Suprapubic skin (tissue), 4 donors: ENCODE data around the gene ETFA. TPM values are rescaled to one million over a fixed set of nuclear protein-coding genes. Genes with fewer than 3 reads are reported as not detected.

ENCODE experiments used
- DNase-seq, 2 donors: peaks; one replicate each; pipeline ENCODE4 v3.0.0-alpha.2; 2019; ENCODE audit warnings: low spot score in 2 of 2
- H3K27ac ChIP-seq: fragments of 200-600 bp; sonication (generic); one replicate; pipeline ENCODE4 v1.5.1; 2019
- H3K27me3 ChIP-seq: fragments of 200-600 bp; sonication (generic); one replicate; pipeline ENCODE4 v1.5.1; 2019
- H3K36me3 ChIP-seq: fragments of 200-600 bp; sonication (generic); one replicate; pipeline ENCODE4 v1.5.1; 2019
- H3K4me1 ChIP-seq: fragments of 200-600 bp; sonication (generic); one replicate; pipeline ENCODE4 v1.5.1; 2019
- H3K4me3 ChIP-seq: fragments of 200-600 bp; sonication (generic); one replicate; pipeline ENCODE4 v1.5.1; 2019; ENCODE audit warnings: mild to moderate bottlenecking
- H3K9me3 ChIP-seq: fragments of 200-600 bp; sonication (generic); one replicate; pipeline ENCODE4 v1.5.1; 2019
- EP300 ChIP-seq: sonication (generic); formaldehyde crosslinking; IDR thresholded peaks from one replicate; pipeline ENCODE4 v1.6.1; 2017; ENCODE audit warnings: antibody characterized with exemption
- POLR2A ChIP-seq, 2 donors: fragments of 450-650 bp; IDR thresholded peaks; one replicate each; pipeline ENCODE4 v1.6.1; 2017; ENCODE audit warnings: antibody characterized with exemption in 2 of 2, mild to moderate bottlenecking in 2 of 2, moderate library complexity in 2 of 2
- POLR2AphosphoS5 ChIP-seq, 3 donors: sonication (generic); formaldehyde crosslinking; IDR thresholded peaks; one replicate each; pipeline ENCODE4 v1.6.1; 2017; ENCODE audit warnings: antibody characterized with exemption in 3 of 3
- WGBS: methylation state at CpG from one replicate; pipeline ENCODE4 v1.1.5; 2018; 5-methylcytosine and 5-hydroxymethylcytosine counted together
- total RNA-seq, 4 donors: library from RNA; depleted of rRNA; stranded (reverse); fragments of >200 nt; gene quantifications; one replicate each; pipeline ENCODE4 v1.1.0, GENCODE V29; 2016
- TF ChIP-seq, protein P1 (sequence below), 2 donors: fragments of 200-600 bp in 1 of 2; fragments of 450-650 bp in 1 of 2; sonication (generic) in 1 of 2; IDR thresholded peaks; one replicate each; pipeline ENCODE4 v1.5.1; 2016 to 2019; ENCODE audit warnings: antibody characterized with exemption in 2 of 2, mild to moderate bottlenecking in 1 of 2, moderate library complexity in 1 of 2

ETFA gene
- total RNA-seq, 4 donors from 2014 or later, result 63.6 to 90.1 (median 85.1) TPM

DNA sequence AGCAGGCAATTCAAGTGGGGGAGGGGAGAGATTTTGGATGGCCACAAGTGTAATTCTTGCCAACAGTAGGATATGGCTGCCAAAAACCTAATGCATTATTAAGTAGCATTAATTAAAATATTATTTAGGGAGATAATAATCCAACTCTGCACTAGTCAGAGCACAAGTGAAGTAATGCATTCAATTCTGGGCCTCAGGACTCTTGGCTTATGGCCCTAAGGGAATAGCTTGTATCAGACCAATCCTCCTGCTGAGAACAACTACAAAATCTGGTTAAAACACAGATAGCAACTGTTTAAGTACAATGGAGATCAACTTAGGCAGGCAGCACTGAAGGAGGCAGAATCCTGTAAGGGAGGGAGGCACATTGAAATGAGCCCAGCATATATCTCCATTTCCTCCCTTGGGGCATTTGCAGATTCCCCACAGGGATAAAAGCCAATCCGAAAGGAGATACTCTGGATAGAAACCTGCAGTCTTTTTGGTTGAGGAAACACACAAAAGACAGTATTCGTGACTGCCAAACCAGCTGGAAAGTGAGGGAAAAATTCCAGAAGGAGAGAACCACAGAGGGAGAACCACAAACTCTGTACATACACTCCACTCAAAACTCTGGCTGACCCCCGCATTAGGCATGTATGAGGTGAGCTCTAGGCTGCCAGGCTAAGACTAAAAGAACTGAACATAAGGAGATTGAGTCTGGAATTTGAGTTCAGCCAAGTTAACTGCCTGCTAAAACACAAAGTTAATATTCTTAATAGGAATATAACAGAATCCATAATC is 57.4 kb downstream of the ETFA start:
- no peaks in the 10 kb centered on the region for H3K4me1 ChIP-seq
- 72% methylated on average over 3 of the region's 3 CpGs for WGBS
- H3K27me3 ChIP-seq, result no peaks in the 10 kb centered on the region
- H3K9me3 ChIP-seq, result no peaks in the 10 kb centered on the region
- TF ChIP-seq, protein P1, sequence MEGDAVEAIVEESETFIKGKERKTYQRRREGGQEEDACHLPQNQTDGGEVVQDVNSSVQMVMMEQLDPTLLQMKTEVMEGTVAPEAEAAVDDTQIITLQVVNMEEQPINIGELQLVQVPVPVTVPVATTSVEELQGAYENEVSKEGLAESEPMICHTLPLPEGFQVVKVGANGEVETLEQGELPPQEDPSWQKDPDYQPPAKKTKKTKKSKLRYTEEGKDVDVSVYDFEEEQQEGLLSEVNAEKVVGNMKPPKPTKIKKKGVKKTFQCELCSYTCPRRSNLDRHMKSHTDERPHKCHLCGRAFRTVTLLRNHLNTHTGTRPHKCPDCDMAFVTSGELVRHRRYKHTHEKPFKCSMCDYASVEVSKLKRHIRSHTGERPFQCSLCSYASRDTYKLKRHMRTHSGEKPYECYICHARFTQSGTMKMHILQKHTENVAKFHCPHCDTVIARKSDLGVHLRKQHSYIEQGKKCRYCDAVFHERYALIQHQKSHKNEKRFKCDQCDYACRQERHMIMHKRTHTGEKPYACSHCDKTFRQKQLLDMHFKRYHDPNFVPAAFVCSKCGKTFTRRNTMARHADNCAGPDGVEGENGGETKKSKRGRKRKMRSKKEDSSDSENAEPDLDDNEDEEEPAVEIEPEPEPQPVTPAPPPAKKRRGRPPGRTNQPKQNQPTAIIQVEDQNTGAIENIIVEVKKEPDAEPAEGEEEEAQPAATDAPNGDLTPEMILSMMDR (IDR thresholded peaks at IDR 0.05), result no peak
- TF ChIP-seq POLR2A (IDR thresholded peaks at IDR 0.05) (no peak), EP300 (no peak)
- H3K36me3 ChIP-seq, result peaks cover 3% of the 10 kb centered on the region
- H3K27ac ChIP-seq, result no peak overlapping the region
- no peak for DNase-seq
- no peak overlapping the region for H3K4me3 ChIP-seq

DNA sequence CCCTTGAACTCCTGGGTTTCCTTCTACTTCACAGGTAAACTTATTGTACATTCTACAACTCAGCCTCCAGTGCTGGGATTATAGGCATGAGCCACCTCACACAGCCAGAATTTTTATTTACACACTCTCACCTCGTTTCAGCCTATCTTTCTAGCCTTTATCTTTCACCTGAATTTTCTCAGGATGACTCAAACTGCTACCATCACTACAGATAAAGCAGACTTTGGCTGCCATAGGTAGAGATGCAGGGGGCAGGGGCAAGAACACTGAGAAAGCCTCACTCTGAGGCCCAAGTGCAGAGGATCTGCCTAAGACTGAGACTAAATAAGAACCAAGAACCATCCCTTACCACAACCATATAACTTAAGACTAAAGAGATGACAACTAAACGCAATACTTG is 59.0 kb downstream of the ETFA start:
- Histone ChIP-seq H3K9me3 (no peaks in the 10 kb centered on the region), H3K36me3 (no peaks in the 10 kb centered on the region), H3K27me3 (no peaks in the 10 kb centered on the region), H3K4me3 (no peak overlapping the region), H3K4me1 (no peaks in the 10 kb centered on the region), H3K27ac (no peak overlapping the region)
- 73% methylated on average over 2 of the region's 2 CpGs for WGBS
- TF ChIP-seq POLR2A (IDR thresholded peaks at IDR 0.05) (no peak), POLR2AphosphoS5 (IDR thresholded peaks at IDR 0.05) (no peak), EP300 (no peak)
- TF ChIP-seq, protein P1 (IDR thresholded peaks at IDR 0.05), result no peak
- no peak for DNase-seq

DNA sequence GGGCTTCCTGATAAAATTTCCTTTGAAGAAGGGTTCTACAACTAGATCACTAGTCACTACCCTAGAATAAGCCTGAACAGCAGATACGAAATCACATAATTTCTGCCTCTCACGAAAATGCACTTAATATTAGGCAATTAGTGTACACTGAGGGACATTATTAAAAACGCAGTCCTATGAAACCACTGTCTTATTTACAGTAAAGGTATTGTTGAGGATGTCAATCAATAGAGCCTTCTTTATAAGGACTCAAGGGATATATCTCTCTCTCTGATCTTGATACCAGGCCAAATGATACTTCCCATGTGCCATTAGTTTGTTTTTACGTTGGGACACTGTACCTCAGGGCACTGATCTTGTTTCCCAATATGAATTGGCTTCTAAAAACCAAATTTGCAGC is 59.6 kb downstream of the ETFA start:
- TF ChIP-seq POLR2A (IDR thresholded peaks at IDR 0.05) (no peak), POLR2AphosphoS5 (IDR thresholded peaks at IDR 0.05) (no peak), EP300 (no peak)
- TF ChIP-seq, protein P1 (IDR thresholded peaks at IDR 0.05), result no peak
- Histone ChIP-seq H3K27ac (no peak overlapping the region), H3K36me3 (no peaks in the 10 kb centered on the region), H3K9me3 (no peaks in the 10 kb centered on the region), H3K27me3 (no peaks in the 10 kb centered on the region), H3K4me1 (no peaks in the 10 kb centered on the region), H3K4me3 (no peak overlapping the region)
- WGBS, result 83% methylated on average over 4 of the region's 4 CpGs
- DNase-seq, result no peak

DNA sequence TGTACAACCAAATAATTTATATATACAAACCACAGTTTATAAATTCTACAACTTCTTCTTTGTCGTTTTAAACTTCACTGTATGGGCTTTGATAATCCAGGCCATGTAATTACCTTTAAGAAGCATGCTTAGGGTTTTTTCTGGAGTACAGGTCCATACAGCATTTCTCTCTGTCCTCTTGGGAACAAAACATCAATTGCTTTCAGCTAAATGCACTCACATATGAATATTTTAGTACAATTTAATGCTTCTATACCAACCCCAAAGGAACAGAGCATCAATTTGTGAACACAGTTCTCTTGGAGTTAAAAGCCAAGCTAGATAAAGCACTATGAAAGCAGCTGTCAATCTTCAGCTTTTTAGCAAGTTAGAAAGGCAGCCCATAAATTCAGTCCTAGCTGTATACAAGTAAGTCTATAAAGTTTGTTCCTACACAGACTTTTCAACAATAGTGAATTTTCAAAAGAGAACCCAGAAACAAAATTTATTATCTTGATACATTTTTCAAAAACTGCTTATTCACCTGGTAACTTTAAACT is 66.1 kb downstream of the ETFA start:
- Histone ChIP-seq H3K9me3 (no peaks in the 10 kb centered on the region), H3K27me3 (no peaks in the 10 kb centered on the region), H3K4me1 (no peaks in the 10 kb centered on the region), H3K36me3 (peaks cover 8% of the 10 kb centered on the region), H3K4me3 (no peak overlapping the region), H3K27ac (no peak overlapping the region)
- TF ChIP-seq, protein P1 (IDR thresholded peaks at IDR 0.05), result no peak
- no peak for TF ChIP-seq POLR2AphosphoS5 (IDR thresholded peaks at IDR 0.05)
- no peak for TF ChIP-seq EP300
- TF ChIP-seq POLR2A (IDR thresholded peaks at IDR 0.05), result no peak
- WGBS, result 88% methylated on average over 1 of the region's 1 CpG
- DNase-seq, result no peak

DNA sequence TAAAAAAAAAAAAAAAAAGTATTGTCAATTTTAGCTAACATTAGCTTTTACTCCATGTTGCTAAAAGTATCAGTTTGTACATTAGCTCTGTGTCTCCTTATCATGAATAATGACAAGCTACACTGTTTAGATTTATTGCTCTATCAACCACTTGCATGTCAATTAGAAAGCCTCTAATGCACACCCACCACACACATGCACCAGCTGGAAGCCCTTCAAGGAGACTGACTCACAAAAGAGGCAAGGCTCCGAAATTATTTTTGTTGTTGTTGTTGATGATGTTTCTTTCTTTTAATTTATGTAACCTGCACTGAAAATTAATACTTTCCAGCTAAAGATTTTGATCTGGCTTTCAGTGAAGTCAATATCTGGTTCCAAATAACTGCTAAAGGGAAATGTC is 71.5 kb downstream of the ETFA start:
- H3K27ac ChIP-seq, result no peak overlapping the region
- peaks cover 8% of the 10 kb centered on the region for H3K36me3 ChIP-seq
- TF ChIP-seq, protein P1 (IDR thresholded peaks at IDR 0.05), result no peak
- TF ChIP-seq POLR2AphosphoS5 (IDR thresholded peaks at IDR 0.05) (no peak), POLR2A (IDR thresholded peaks at IDR 0.05) (no peak)
- H3K27me3 ChIP-seq, result no peaks in the 10 kb centered on the region
- H3K9me3 ChIP-seq, result no peaks in the 10 kb centered on the region
- WGBS, result 35% methylated on average over 1 of the region's 1 CpG
- H3K4me3 ChIP-seq, result no peak overlapping the region
- DNase-seq, result no peak
- peaks cover 4% of the 10 kb centered on the region for H3K4me1 ChIP-seq
